HCT116 (cell line): Measurements from ENCODE around the gene AHNAK. TPM values are rescaled to one million over a fixed set of nuclear protein-coding genes. Genes with fewer than 3 reads are reported as not detected.
A peak's percentile ranks its signal among the peaks of the same experiment; 100 is the strongest.

Source experiments
- ATAC-seq: fragments of 200-7000 bp; cut with Tn5 transposase; 2 replicates; pipeline ENCODE4 v1.9.1; 2020; ENCODE audit warnings: mild to moderate bottlenecking, moderate library complexity
- BruUV-seq: library from RNA; stranded (reverse); fragments of 400-500 nt; replicated peaks from 2 replicates; lab custom pipeline; 2021; lab: Mats Ljungman, UMichigan
- CTCF ChIA-PET: fragments of 300-600 bp; sonication (Branson Sonifier 250); formaldehyde crosslinking; loops from one replicate; lab custom pipeline; 2021; ENCODE audit warnings: antibody characterized with exemption; lab: Charles Lee
- POLR2A ChIA-PET: fragments of 300-600, 350-600 bp; sonication (Branson Sonifier 250); formaldehyde crosslinking; loops from one replicate; lab custom pipeline; 2021; ENCODE audit warnings: antibody characterized with exemption; lab: Charles Lee
- RAD21 ChIA-PET, 2 experiments: fragments of 300-600 bp; sonication (Branson Sonifier 250); formaldehyde crosslinking; loops; one replicate each; lab custom pipeline; 2023; ENCODE audit warnings: low total read pairs in 2 of 2; ENCODE audit not compliant: uncharacterized antibody in 2 of 2, unreplicated experiment in 2 of 2, low non-redundant PET in 1 of 2; lab: Charles Lee
- DNase-seq: peaks from one replicate; pipeline ENCODE4 v3.0.0-alpha.2; 2010; ENCODE audit warnings: low read depth, low spot score
- H2AFZ ChIP-seq: fragments of 200-600 bp; shearing (Covaris generic), sonication (generic); 2 replicates; pipeline ENCODE4 v1.6.1; 2017; ENCODE audit warnings: low read depth, mixed run types, mixed read lengths, antibody characterized with exemption, low read length; ENCODE audit not compliant: poor library complexity, severe bottlenecking
- H3K27ac ChIP-seq: 2 replicates; pipeline ENCODE4 v1.5.1; 2012; ENCODE audit warnings: low read depth, low read length
- H3K27me3 ChIP-seq: fragments of 200-600 bp; sonication (generic); 2 replicates; pipeline ENCODE4 v1.6.1; 2016; ENCODE audit warnings: mixed run types, low read length, mixed read lengths; ENCODE audit not compliant: insufficient read depth
- H3K36me3 ChIP-seq, 2 experiments: fragments of 200-500 bp in 1 of 2; fragments of 200-600 bp in 1 of 2; sonication (Bioruptor generic) in 1 of 2; sonication (generic) in 1 of 2; 2 replicates each; pipeline versions ENCODE4 v1.5.1 to v1.6.1; 2014 to 2016; ENCODE audit warnings: low read length in 2 of 2, inconsistent platforms in 1 of 2, mixed read lengths in 1 of 2, mixed run types in 1 of 2; ENCODE audit not compliant: insufficient read depth in 2 of 2, control insufficient read depth in 1 of 2
- H3K4me1 ChIP-seq, 2 experiments: fragments of 200-600 bp in 1 of 2; sonication (generic) in 1 of 2; 2 replicates each; pipeline versions ENCODE4 v1.5.1 to v1.6.1; 2012 to 2017; ENCODE audit warnings: low read length in 2 of 2, inconsistent platforms in 1 of 2, mild to moderate bottlenecking in 1 of 2, mixed read lengths in 1 of 2, mixed run types in 1 of 2, moderate library complexity in 1 of 2; ENCODE audit not compliant: insufficient read depth in 2 of 2, control insufficient read depth in 1 of 2
- H3K4me2 ChIP-seq: fragments of 200-600 bp; sonication (generic); 2 replicates; pipeline ENCODE4 v1.6.1; 2017; ENCODE audit warnings: mixed run types, low read length, mixed read lengths
- H3K4me3 ChIP-seq, 2 experiments: fragments of 200-600 bp in 1 of 2; sonication (generic) in 1 of 2; replicated peaks in 1 of 2; 2 replicates each; pipeline ENCODE4 v1.5.1; 2011 to 2016; ENCODE audit warnings: low read length in 2 of 2, control low read depth in 1 of 2, low read depth in 1 of 2, mild to moderate bottlenecking in 1 of 2, mixed read lengths in 1 of 2, mixed run types in 1 of 2
- H3K79me2 ChIP-seq: fragments of 200-600 bp; sonication (generic); 2 replicates; pipeline ENCODE4 v1.6.1; 2017; ENCODE audit warnings: mild to moderate bottlenecking, mixed run types, low read length, moderate library complexity, mixed read lengths; ENCODE audit not compliant: insufficient read depth
- H3K9ac ChIP-seq: fragments of 200-600 bp; sonication (generic); 2 replicates; pipeline ENCODE4 v1.6.1; 2016; ENCODE audit warnings: low read length, mixed read lengths
- H3K9me2 ChIP-seq: fragments of 200-600 bp; sonication (generic), shearing (Covaris generic); 2 replicates; pipeline ENCODE4 v1.6.1; 2017; ENCODE audit warnings: mixed run types, mild to moderate bottlenecking, moderate library complexity; ENCODE audit not compliant: insufficient read depth
- H3K9me3 ChIP-seq, 2 experiments: fragments of 200-500 bp in 1 of 2; fragments of 200-600 bp in 1 of 2; sonication (Bioruptor generic) in 1 of 2; sonication (generic) in 1 of 2; 2 replicates each; pipeline ENCODE4 v1.6.1; 2014 to 2017; ENCODE audit warnings: low read length in 2 of 2, mixed read lengths in 2 of 2, inconsistent platforms in 1 of 2, low read depth in 1 of 2, mild to moderate bottlenecking in 1 of 2, mixed run types in 1 of 2, moderate library complexity in 1 of 2; ENCODE audit not compliant: control insufficient read depth in 1 of 2, insufficient read depth in 1 of 2
- H4K20me1 ChIP-seq: fragments of 200-600 bp; sonication (generic), shearing (Covaris generic); 2 replicates; pipeline ENCODE4 v1.6.1; 2017; ENCODE audit warnings: mixed run types, mild to moderate bottlenecking, moderate library complexity; ENCODE audit not compliant: insufficient read depth
- CBX3 ChIP-seq: IDR thresholded peaks from 2 replicates; pipeline ENCODE4 v1.6.1; 2012; ENCODE audit warnings: low read depth
- CEBPB ChIP-seq: IDR thresholded peaks from 2 replicates; pipeline ENCODE4 v1.6.1; 2012; ENCODE audit warnings: low read depth
- CTCF ChIP-seq, 3 experiments: fragments of 200-600 bp in 1 of 3; sonication (generic) in 1 of 3; IDR thresholded peaks in 2 of 3; conservative IDR thresholded peaks in 1 of 3; 2 replicates each; pipeline ENCODE4 v1.5.1; 2012 to 2017; ENCODE audit warnings: low read depth in 2 of 3, low read length in 2 of 3, antibody characterized with exemption in 1 of 3, borderline replicate concordance in 1 of 3, control low read depth in 1 of 3, mild to moderate bottlenecking in 1 of 3, mixed read lengths in 1 of 3, mixed run types in 1 of 3, moderate library complexity in 1 of 3; ENCODE audit not compliant: insufficient read depth in 1 of 3
- EGR1 ChIP-seq: IDR thresholded peaks from 2 replicates; pipeline ENCODE4 v1.6.1; 2012; ENCODE audit warnings: low read depth
- EZH2phosphoT487 ChIP-seq: fragments of 200-600 bp; IDR thresholded peaks from 2 replicates; pipeline ENCODE4 v1.6.1; 2018; ENCODE audit warnings: antibody characterized with exemption, borderline replicate concordance
- FOSL1 ChIP-seq: IDR thresholded peaks from 2 replicates; pipeline ENCODE4 v1.6.1; 2012; ENCODE audit warnings: low read depth
- JUND ChIP-seq: IDR thresholded peaks from 2 replicates; pipeline ENCODE4 v1.6.1; 2012
- POLR2AphosphoS5 ChIP-seq: IDR thresholded peaks from 2 replicates; pipeline ENCODE4 v1.6.1; 2011; ENCODE audit warnings: mild to moderate bottlenecking, low read depth, low read length, moderate library complexity
- RAD21 ChIP-seq: IDR thresholded peaks from 2 replicates; pipeline ENCODE4 v1.6.1; 2012; ENCODE audit warnings: low read depth, mild to moderate bottlenecking
- REST ChIP-seq: IDR thresholded peaks from 2 replicates; pipeline ENCODE4 v1.6.1; 2012; ENCODE audit warnings: low read depth
- SIN3A ChIP-seq: IDR thresholded peaks from 2 replicates; pipeline ENCODE4 v1.6.1; 2012; ENCODE audit warnings: low read depth
- SRF ChIP-seq: IDR thresholded peaks from 2 replicates; pipeline ENCODE4 v1.6.1; 2012; ENCODE audit warnings: low read depth
- YY1 ChIP-seq: IDR thresholded peaks from 2 replicates; pipeline ENCODE4 v1.6.1; 2011; ENCODE audit warnings: low read length, low read depth, moderate library complexity, mild to moderate bottlenecking; ENCODE audit not compliant: insufficient replicate concordance; ENCODE audit errors: extremely low read depth
- ZFX ChIP-seq: fragments of 450-650 bp; IDR thresholded peaks from 2 replicates; pipeline ENCODE4 v1.6.1; 2017
- intact Hi-C: fragments of 100-400 bp; cut with micrococcal nuclease; formaldehyde crosslinking; loops from 2 replicates; pipeline ENCODE4 v1.10.0; 2022
- total RNA-seq: library from RNA; stranded (reverse); gene quantifications from one replicate; pipeline ENCODE4 v1.2.1, GENCODE V29; 2021; ENCODE audit not compliant: unreplicated experiment

The AHNAK gene
- total RNA-seq, 1 experiment from 2014 or later: 239 TPM

GRCh38 chr11:62573006-62573591, 26.5 kb upstream of the AHNAK start:
- no peaks in the 10 kb centered on the region for H3K27me3 ChIP-seq
- no peaks in the 10 kb centered on the region for H3K9me3 ChIP-seq
- no peak for TF ChIP-seq EZH2phosphoT487
- TF ChIP-seq, all 23 proteins: peak for 0
- no peak for DNase-seq
- peaks cover 12% of the 10 kb centered on the region; the same call in 1 of the 2 replicates for H4K20me1 ChIP-seq
- peak; percentile 1; the same call in 1 of the 2 replicates for ATAC-seq
- peaks cover 8 to 30% of the 10 kb centered on the region in 2 experiments for H3K4me1 ChIP-seq
- RAD21 ChIA-PET: interaction anchor here (1.0 kb wide), 3 partner anchors 18 to 148 kb away, joined by 3 to 6 read pairs (median 3); partner anchors contain the start of gene TUT1 (in 2 of the 2)
- H2AFZ ChIP-seq: no peak overlapping the region
- H3K36me3 ChIP-seq: peaks cover 34 to 62% of the 10 kb centered on the region in 2 experiments
- POLR2A ChIA-PET: interaction anchor here (0.7 to 1.8 kb wide), 26 partner anchors 8 to 283 kb away, joined by 3 to 52 read pairs (median 6); partner anchors contain the start of genes AHNAK, C11orf98, CSKMT and HNRNPUL2
- H3K4me2 ChIP-seq: peak overlapping the region; percentile 87
- no peaks in the 10 kb centered on the region for H3K9me2 ChIP-seq
- peaks cover 56% of the 10 kb centered on the region for H3K79me2 ChIP-seq
- intact Hi-C loops: no loop called here
- CTCF ChIA-PET: interaction anchor here (1.0 to 1.8 kb wide), 6 partner anchors 13 to 180 kb away, joined by 4 to 18 read pairs (median 6); partner anchors contain the start of gene TUT1
- peak overlapping the region; percentile 94 for H3K27ac ChIP-seq
- H3K9ac ChIP-seq: peak overlapping the region; percentile 98
- BruUV-seq: TSS peak; percentile 81
- peak overlapping the region; percentile 76 to 99 for H3K4me3 ChIP-seq

- intact Hi-C loops: no loop called here
- no peaks in the 10 kb centered on the region for H3K9me2 ChIP-seq
- no peaks in the 10 kb centered on the region for H3K9me3 ChIP-seq
- H4K20me1 ChIP-seq: peaks cover 14% of the 10 kb centered on the region; the same call in 1 of the 2 replicates
- POLR2A ChIA-PET: interaction anchor here (0.7 to 1.0 kb wide), 2 partner anchors 9 to 19 kb away, joined by 3 to 4 read pairs; partner anchors contain the start of gene TUT1
- H3K9ac ChIP-seq: peak overlapping the region; percentile 98
- peak overlapping the region; percentile 76 to 99 for H3K4me3 ChIP-seq
- no peak overlapping the region for H2AFZ ChIP-seq
- BruUV-seq: no TSS peak
- CTCF ChIA-PET: interaction anchor here (1.7 kb wide), 1 partner anchor 13 kb away, joined by 6 read pairs; no protein-coding TSS in a partner anchor
- peak overlapping the region; percentile 94 for H3K27ac ChIP-seq
- no peak for ATAC-seq
- H3K79me2 ChIP-seq: peaks cover 62% of the 10 kb centered on the region
- peak overlapping the region; percentile 87 for H3K4me2 ChIP-seq
- H3K4me1 ChIP-seq: peaks cover 8 to 30% of the 10 kb centered on the region in 2 experiments
- no peaks in the 10 kb centered on the region for H3K27me3 ChIP-seq
- RAD21 ChIA-PET: no interaction called here
- H3K36me3 ChIP-seq: peaks cover 36 to 64% of the 10 kb centered on the region in 2 experiments
- no peak for DNase-seq
- no peak for TF ChIP-seq REST
- no peak for TF ChIP-seq EGR1
- TF ChIP-seq JUND: no peak
- no peak for TF ChIP-seq SRF
- TF ChIP-seq ZFX: no peak
- TF ChIP-seq POLR2AphosphoS5: no peak
- TF ChIP-seq CEBPB: no peak
- no peak for TF ChIP-seq CBX3
- TF ChIP-seq SIN3A: no peak
- TF ChIP-seq EZH2phosphoT487: no peak
- TF ChIP-seq FOSL1: no peak
- TF ChIP-seq RAD21: no peak
- TF ChIP-seq CTCF (IDR thresholded peaks at IDR 0.05 in 2 of 3, conservative IDR thresholded peaks at IDR 0.05 in 1 of 3; ENCODE audit: borderline replicate concordance in 1 of 3, insufficient read depth in 1 of 3, low read depth in 2 of 3, low read length in 2 of 3): no peak
- TF ChIP-seq YY1: no peak
Measured at GRCh38 chr11:62572431-62572830, 25.8 kb upstream of the AHNAK start.
